HCT116 (cell line): ENCODE results near the gene ITPR1. TPM values are rescaled to one million over a fixed set of nuclear protein-coding genes. Genes with fewer than 3 reads are reported as not detected.

Experiments
- ATAC-seq: fragments of 200-7000 bp; cut with Tn5 transposase; 2 replicates; pipeline ENCODE4 v1.9.1; 2020; ENCODE audit warnings: mild to moderate bottlenecking, moderate library complexity
- BruUV-seq: library from RNA; stranded (reverse); fragments of 400-500 nt; replicated peaks from 2 replicates; lab custom pipeline; 2021; lab: Mats Ljungman, UMichigan
- CTCF ChIA-PET: fragments of 300-600 bp; sonication (Branson Sonifier 250); formaldehyde crosslinking; loops from one replicate; lab custom pipeline; 2021; ENCODE audit warnings: antibody characterized with exemption; lab: Charles Lee
- POLR2A ChIA-PET: fragments of 300-600, 350-600 bp; sonication (Branson Sonifier 250); formaldehyde crosslinking; loops from one replicate; lab custom pipeline; 2021; ENCODE audit warnings: antibody characterized with exemption; lab: Charles Lee
- RAD21 ChIA-PET, 2 experiments: fragments of 300-600 bp; sonication (Branson Sonifier 250); formaldehyde crosslinking; loops; one replicate each; lab custom pipeline; 2023; ENCODE audit warnings: low total read pairs in 2 of 2; ENCODE audit not compliant: uncharacterized antibody in 2 of 2, unreplicated experiment in 2 of 2, low non-redundant PET in 1 of 2; lab: Charles Lee
- DNase-seq: peaks from one replicate; pipeline ENCODE4 v3.0.0-alpha.2; 2010; ENCODE audit warnings: low read depth, low spot score
- H2AFZ ChIP-seq: fragments of 200-600 bp; shearing (Covaris generic), sonication (generic); 2 replicates; pipeline ENCODE4 v1.6.1; 2017; ENCODE audit warnings: low read depth, mixed run types, mixed read lengths, antibody characterized with exemption, low read length; ENCODE audit not compliant: poor library complexity, severe bottlenecking
- H3K27ac ChIP-seq: 2 replicates; pipeline ENCODE4 v1.5.1; 2012; ENCODE audit warnings: low read depth, low read length
- H3K27me3 ChIP-seq: fragments of 200-600 bp; sonication (generic); 2 replicates; pipeline ENCODE4 v1.6.1; 2016; ENCODE audit warnings: mixed run types, low read length, mixed read lengths; ENCODE audit not compliant: insufficient read depth
- H3K36me3 ChIP-seq, 2 experiments: fragments of 200-500 bp in 1 of 2; fragments of 200-600 bp in 1 of 2; sonication (Bioruptor generic) in 1 of 2; sonication (generic) in 1 of 2; 2 replicates each; pipeline versions ENCODE4 v1.5.1 to v1.6.1; 2014 to 2016; ENCODE audit warnings: low read length in 2 of 2, inconsistent platforms in 1 of 2, mixed read lengths in 1 of 2, mixed run types in 1 of 2; ENCODE audit not compliant: insufficient read depth in 2 of 2, control insufficient read depth in 1 of 2
- H3K4me1 ChIP-seq, 2 experiments: fragments of 200-600 bp in 1 of 2; sonication (generic) in 1 of 2; 2 replicates each; pipeline versions ENCODE4 v1.5.1 to v1.6.1; 2012 to 2017; ENCODE audit warnings: low read length in 2 of 2, inconsistent platforms in 1 of 2, mild to moderate bottlenecking in 1 of 2, mixed read lengths in 1 of 2, mixed run types in 1 of 2, moderate library complexity in 1 of 2; ENCODE audit not compliant: insufficient read depth in 2 of 2, control insufficient read depth in 1 of 2
- H3K4me2 ChIP-seq: fragments of 200-600 bp; sonication (generic); 2 replicates; pipeline ENCODE4 v1.6.1; 2017; ENCODE audit warnings: mixed run types, low read length, mixed read lengths
- H3K4me3 ChIP-seq, 2 experiments: fragments of 200-600 bp in 1 of 2; sonication (generic) in 1 of 2; replicated peaks in 1 of 2; 2 replicates each; pipeline ENCODE4 v1.5.1; 2011 to 2016; ENCODE audit warnings: low read length in 2 of 2, control low read depth in 1 of 2, low read depth in 1 of 2, mild to moderate bottlenecking in 1 of 2, mixed read lengths in 1 of 2, mixed run types in 1 of 2
- H3K79me2 ChIP-seq: fragments of 200-600 bp; sonication (generic); 2 replicates; pipeline ENCODE4 v1.6.1; 2017; ENCODE audit warnings: mild to moderate bottlenecking, mixed run types, low read length, moderate library complexity, mixed read lengths; ENCODE audit not compliant: insufficient read depth
- H3K9ac ChIP-seq: fragments of 200-600 bp; sonication (generic); 2 replicates; pipeline ENCODE4 v1.6.1; 2016; ENCODE audit warnings: low read length, mixed read lengths
- H3K9me2 ChIP-seq: fragments of 200-600 bp; sonication (generic), shearing (Covaris generic); 2 replicates; pipeline ENCODE4 v1.6.1; 2017; ENCODE audit warnings: mixed run types, mild to moderate bottlenecking, moderate library complexity; ENCODE audit not compliant: insufficient read depth
- H3K9me3 ChIP-seq, 2 experiments: fragments of 200-500 bp in 1 of 2; fragments of 200-600 bp in 1 of 2; sonication (Bioruptor generic) in 1 of 2; sonication (generic) in 1 of 2; 2 replicates each; pipeline ENCODE4 v1.6.1; 2014 to 2017; ENCODE audit warnings: low read length in 2 of 2, mixed read lengths in 2 of 2, inconsistent platforms in 1 of 2, low read depth in 1 of 2, mild to moderate bottlenecking in 1 of 2, mixed run types in 1 of 2, moderate library complexity in 1 of 2; ENCODE audit not compliant: control insufficient read depth in 1 of 2, insufficient read depth in 1 of 2
- H4K20me1 ChIP-seq: fragments of 200-600 bp; sonication (generic), shearing (Covaris generic); 2 replicates; pipeline ENCODE4 v1.6.1; 2017; ENCODE audit warnings: mixed run types, mild to moderate bottlenecking, moderate library complexity; ENCODE audit not compliant: insufficient read depth
- CBX3 ChIP-seq: IDR thresholded peaks from 2 replicates; pipeline ENCODE4 v1.6.1; 2012; ENCODE audit warnings: low read depth
- EGR1 ChIP-seq: IDR thresholded peaks from 2 replicates; pipeline ENCODE4 v1.6.1; 2012; ENCODE audit warnings: low read depth
- POLR2A ChIP-seq: IDR thresholded peaks from 2 replicates; pipeline ENCODE4 v1.7.0; 2011; ENCODE audit warnings: borderline replicate concordance; ENCODE audit not compliant: insufficient read depth, insufficient read length; ENCODE audit errors: extremely low read depth
- SRF ChIP-seq: IDR thresholded peaks from 2 replicates; pipeline ENCODE4 v1.6.1; 2012; ENCODE audit warnings: low read depth
- ZFX ChIP-seq: fragments of 450-650 bp; IDR thresholded peaks from 2 replicates; pipeline ENCODE4 v1.6.1; 2017
- intact Hi-C: fragments of 100-400 bp; cut with micrococcal nuclease; formaldehyde crosslinking; loops from 2 replicates; pipeline ENCODE4 v1.10.0; 2022
- total RNA-seq: library from RNA; stranded (reverse); gene quantifications from one replicate; pipeline ENCODE4 v1.2.1, GENCODE V29; 2021; ENCODE audit not compliant: unreplicated experiment
- TF ChIP-seq, protein P1 (sequence below): IDR thresholded peaks from 2 replicates; pipeline ENCODE4 v1.6.1; 2012
- TF ChIP-seq, protein P2 (sequence below): IDR thresholded peaks from 2 replicates; pipeline ENCODE4 v1.6.1; 2012; ENCODE audit warnings: low read depth

ITPR1 gene
- total RNA-seq, 1 experiment from 2014 or later: 9.2 TPM

DNA sequence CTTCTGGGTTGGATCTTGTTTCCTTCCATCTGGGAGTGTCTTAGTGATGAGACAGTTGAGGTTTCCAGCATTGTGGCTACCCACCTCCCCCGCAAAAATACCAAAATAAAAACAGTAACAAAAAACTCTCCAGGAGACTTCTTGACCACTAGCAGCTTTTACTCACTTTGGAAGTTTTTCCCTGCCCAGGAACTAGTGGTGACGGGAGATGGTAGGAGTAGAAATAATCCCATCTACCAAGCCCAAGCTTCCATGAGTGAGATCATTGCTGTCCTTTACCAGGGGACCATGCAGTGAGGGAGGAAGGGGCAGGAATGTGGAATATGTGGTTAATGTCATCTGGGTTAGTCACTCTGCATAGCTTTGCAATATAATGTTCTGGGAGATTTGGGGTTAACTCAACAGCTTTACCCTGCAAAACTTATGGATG, 187.7 kb downstream of the ITPR1 start (continued):
- TF ChIP-seq, protein P1, sequence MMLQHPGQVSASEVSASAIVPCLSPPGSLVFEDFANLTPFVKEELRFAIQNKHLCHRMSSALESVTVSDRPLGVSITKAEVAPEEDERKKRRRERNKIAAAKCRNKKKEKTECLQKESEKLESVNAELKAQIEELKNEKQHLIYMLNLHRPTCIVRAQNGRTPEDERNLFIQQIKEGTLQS: no peak
- TF ChIP-seq EGR1: no peak
- TF ChIP-seq ZFX: no peak
- no peak for TF ChIP-seq SRF

DNA sequence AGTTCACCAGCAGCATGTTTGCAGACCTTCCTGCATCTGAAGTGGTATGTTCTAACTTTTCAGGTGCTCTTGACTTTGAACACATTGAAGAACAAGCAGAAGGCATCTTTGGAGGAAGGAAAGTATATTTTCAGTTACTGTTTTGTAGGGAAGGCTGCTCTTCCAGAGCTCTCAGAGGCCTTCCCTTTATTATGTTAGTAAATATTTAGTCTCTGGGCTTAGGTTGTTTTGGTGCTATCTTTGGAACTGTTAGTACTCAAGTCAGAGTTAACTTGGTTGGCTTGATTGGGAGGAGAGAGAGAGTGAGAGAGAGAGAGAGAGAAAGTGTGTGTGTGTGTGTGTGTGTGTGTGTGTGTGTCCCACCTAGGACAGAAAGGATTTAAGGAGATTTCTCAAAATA, 188.2 kb downstream of the ITPR1 start:
- no peak overlapping the region for H3K4me2 ChIP-seq
- ChIA-PET POLR2A (no interaction called here), CTCF (no interaction called here), RAD21 (no interaction called here)
- no peak for ATAC-seq
- no peaks in the 10 kb centered on the region for H3K9me3 ChIP-seq
- intact Hi-C loops: no loop called here
- H4K20me1 ChIP-seq: no peaks in the 10 kb centered on the region
- H3K9ac ChIP-seq: no peak overlapping the region
- H3K79me2 ChIP-seq: no peaks in the 10 kb centered on the region
- no peak overlapping the region for H3K4me3 ChIP-seq
- no peaks in the 10 kb centered on the region for H3K4me1 ChIP-seq
- no peaks in the 10 kb centered on the region for H3K9me2 ChIP-seq
- no TSS peak for BruUV-seq
- no peaks in the 10 kb centered on the region for H3K27me3 ChIP-seq
- no peak for DNase-seq
- TF ChIP-seq CBX3: no peak
- TF ChIP-seq, protein P2, sequence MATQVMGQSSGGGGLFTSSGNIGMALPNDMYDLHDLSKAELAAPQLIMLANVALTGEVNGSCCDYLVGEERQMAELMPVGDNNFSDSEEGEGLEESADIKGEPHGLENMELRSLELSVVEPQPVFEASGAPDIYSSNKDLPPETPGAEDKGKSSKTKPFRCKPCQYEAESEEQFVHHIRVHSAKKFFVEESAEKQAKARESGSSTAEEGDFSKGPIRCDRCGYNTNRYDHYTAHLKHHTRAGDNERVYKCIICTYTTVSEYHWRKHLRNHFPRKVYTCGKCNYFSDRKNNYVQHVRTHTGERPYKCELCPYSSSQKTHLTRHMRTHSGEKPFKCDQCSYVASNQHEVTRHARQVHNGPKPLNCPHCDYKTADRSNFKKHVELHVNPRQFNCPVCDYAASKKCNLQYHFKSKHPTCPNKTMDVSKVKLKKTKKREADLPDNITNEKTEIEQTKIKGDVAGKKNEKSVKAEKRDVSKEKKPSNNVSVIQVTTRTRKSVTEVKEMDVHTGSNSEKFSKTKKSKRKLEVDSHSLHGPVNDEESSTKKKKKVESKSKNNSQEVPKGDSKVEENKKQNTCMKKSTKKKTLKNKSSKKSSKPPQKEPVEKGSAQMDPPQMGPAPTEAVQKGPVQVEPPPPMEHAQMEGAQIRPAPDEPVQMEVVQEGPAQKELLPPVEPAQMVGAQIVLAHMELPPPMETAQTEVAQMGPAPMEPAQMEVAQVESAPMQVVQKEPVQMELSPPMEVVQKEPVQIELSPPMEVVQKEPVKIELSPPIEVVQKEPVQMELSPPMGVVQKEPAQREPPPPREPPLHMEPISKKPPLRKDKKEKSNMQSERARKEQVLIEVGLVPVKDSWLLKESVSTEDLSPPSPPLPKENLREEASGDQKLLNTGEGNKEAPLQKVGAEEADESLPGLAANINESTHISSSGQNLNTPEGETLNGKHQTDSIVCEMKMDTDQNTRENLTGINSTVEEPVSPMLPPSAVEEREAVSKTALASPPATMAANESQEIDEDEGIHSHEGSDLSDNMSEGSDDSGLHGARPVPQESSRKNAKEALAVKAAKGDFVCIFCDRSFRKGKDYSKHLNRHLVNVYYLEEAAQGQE: no peak
- TF ChIP-seq POLR2A: no peak
- no peak for TF ChIP-seq ZFX
- no peak overlapping the region for H3K27ac ChIP-seq
- no peak overlapping the region for H2AFZ ChIP-seq
- H3K36me3 ChIP-seq: no peaks in the 10 kb centered on the region
